GM18870 (cell line): ENCODE measurements around the gene PDE11A.
"Not testable (repeated sequence)": the region's sequence is repeated elsewhere in the genome, so short reads cannot be mapped to it uniquely, and the experiment has no call there.

Source experiments
- ATAC-seq: cut with Tn5 transposase; IDR thresholded peaks from one replicate; pipeline ENCODE4 v1.9.1; 2021; ENCODE audit warnings: moderate library complexity; ENCODE audit not compliant: unreplicated experiment

Gene PDE11A

GRCh38 chr2:177886824-177887223 is 185.8 kb downstream of the PDE11A start:
- ATAC-seq = no peak

GRCh38 chr2:177885828-177886466 is 186.6 kb downstream of the PDE11A start:
- no peak for ATAC-seq

GRCh38 chr2:177883177-177883576 is 189.4 kb downstream of the PDE11A start:
- ATAC-seq = no peak

GRCh38 chr2:177882501-177882900 is 190.1 kb downstream of the PDE11A start:
- no peak for ATAC-seq

- no peak for ATAC-seq
These were observed 190.7 kb downstream of the PDE11A start for GRCh38 chr2:177881921-177882320.

GRCh38 chr2:177881008-177881747 is 191.4 kb downstream of the PDE11A start:
- no peak for ATAC-seq

GRCh38 chr2:177880285-177880684 is 192.3 kb downstream of the PDE11A start:
- ATAC-seq = no peak

- no peak for ATAC-seq
These were observed 195.6 kb downstream of the PDE11A start for GRCh38 chr2:177876950-177877349.

- no peak for ATAC-seq
These were observed 197.9 kb downstream of the PDE11A start for GRCh38 chr2:177874686-177875085.

- no peak for ATAC-seq
These were observed 198.7 kb downstream of the PDE11A start for GRCh38 chr2:177873915-177874314.

GRCh38 chr2:177872286-177872685 is 200.3 kb downstream of the PDE11A start:
- ATAC-seq = no peak

- ATAC-seq = no peak
These were observed 202.7 kb downstream of the PDE11A start for GRCh38 chr2:177869912-177870311.

GRCh38 chr2:177869209-177869608 is 203.4 kb downstream of the PDE11A start:
- ATAC-seq = no peak

- no peak for ATAC-seq
These were observed 203.8 kb downstream of the PDE11A start for GRCh38 chr2:177868806-177869205.

- no peak for ATAC-seq
These were observed 215.0 kb downstream of the PDE11A start for GRCh38 chr2:177857538-177857937.

- ATAC-seq = no peak
These were observed 220.2 kb downstream of the PDE11A start for GRCh38 chr2:177852389-177852788.

GRCh38 chr2:177843188-177843587 is 229.4 kb downstream of the PDE11A start:
- ATAC-seq = no peak

GRCh38 chr2:177842243-177842642 is 230.3 kb downstream of the PDE11A start:
- no peak for ATAC-seq

GRCh38 chr2:177835418-177836204 is 237.0 kb downstream of the PDE11A start:
- ATAC-seq = not testable (repeated sequence)

- no peak for ATAC-seq
These were observed 239.8 kb downstream of the PDE11A start for GRCh38 chr2:177832611-177833433.

GRCh38 chr2:177830881-177831386 is 241.6 kb downstream of the PDE11A start:
- ATAC-seq = no peak
